ENCODE data around the gene TP53TG3D.
"Not testable (repeated sequence)": the region's sequence is repeated elsewhere in the genome, so short reads cannot be mapped to it uniquely, and the experiment has no call there.

The TP53TG3D gene, protein sequence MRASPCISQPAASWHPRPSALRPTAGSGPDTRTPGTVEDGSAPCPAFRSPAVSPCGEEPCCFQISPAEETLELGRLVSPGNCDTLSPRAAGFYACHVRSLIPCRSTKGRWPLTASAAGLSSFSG

DNA sequence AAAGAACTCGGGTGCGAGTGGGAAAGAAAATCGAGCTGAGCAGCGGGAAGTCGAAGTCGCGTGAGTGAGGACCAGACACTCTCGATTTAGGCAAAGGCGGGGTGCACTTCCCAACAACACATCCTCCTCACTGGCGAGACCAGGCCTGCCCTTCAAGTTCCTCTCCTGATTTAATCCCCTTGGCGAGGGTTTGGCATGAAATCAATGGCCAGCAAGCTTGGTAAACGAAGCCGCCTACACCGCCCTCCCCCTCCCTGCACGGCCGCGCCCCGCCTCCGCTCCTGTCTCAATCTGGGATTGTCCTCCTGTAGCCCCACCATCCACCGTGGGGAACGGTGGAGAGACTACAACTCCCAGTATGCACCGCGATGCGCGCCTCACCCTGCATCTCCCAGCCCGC lies at the start of gene TP53TG3D:
Gene TP53TG3D, plus strand, starts transcription at position 301 of the 400 bp plus-strand sequence. Its CDS starts 68 bp downstream, at position 369.
- DNase-seq (ENCODE audit: low read depth), result not testable (repeated sequence)

DNA sequence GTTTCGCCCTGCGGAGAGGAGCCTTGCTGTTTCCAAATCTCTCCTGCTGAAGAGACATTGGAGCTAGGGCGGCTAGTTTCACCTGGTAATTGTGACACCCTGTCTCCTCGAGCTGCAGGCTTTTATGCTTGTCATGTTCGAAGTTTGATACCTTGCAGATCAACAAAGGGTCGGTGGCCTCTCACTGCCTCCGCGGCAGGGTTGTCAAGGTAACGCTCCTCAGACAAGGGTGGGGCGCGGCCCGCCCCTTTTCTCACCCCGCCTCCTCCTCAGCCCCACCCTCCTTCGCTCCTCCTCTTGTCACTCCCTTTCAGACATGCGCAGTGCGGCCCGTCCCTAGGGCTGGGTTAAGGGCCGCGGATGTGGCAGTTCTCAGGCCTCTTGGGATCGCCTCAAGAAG lies 421 bp downstream of the TP53TG3D start:
- DNase-seq (ENCODE audit: low read depth), result not testable (repeated sequence)

DNA sequence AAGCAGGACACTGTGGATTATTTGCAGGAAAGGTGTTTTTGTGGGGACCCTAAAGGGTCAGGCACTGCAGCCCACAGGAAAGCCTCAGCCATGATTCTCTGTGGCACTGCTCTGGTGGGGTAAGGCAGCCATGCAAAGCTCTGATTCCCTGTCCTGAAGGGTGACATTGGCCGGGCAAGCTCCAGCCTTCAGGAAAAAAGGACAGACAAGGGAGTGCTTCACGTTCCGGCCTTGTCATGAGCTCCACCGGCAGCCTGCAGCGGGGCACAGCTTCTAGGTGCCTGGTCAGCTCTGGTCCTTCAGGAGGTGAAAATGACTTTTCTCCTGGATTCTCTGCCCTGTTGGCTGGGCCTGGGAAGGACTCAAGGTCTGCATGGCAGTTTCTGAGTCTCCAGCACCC lies 8.4 kb downstream of the TP53TG3D start:
- not testable (repeated sequence) for DNase-seq (ENCODE audit: low read depth)

DNA sequence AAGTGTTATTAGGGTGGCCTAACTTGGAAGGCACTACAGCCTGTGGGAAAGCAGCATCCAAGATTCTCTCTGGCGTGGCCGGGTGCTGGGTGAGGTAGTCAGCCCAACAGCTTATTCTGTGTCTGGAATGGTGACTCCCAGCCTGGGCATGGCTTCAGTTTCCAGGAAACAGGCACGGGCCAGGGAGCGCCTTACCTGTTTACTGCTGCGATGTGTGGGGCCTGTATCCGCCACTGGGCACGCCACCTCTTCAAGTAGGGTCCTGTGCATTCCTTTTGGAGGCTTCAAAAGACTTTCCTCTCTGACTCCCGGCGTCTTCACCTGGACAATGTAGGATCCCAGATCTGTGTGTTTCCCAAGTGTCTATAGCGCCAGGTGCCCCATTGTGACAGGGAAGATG lies 10.5 kb downstream of the TP53TG3D start:
- not testable (repeated sequence) for DNase-seq (ENCODE audit: low read depth)

DNA sequence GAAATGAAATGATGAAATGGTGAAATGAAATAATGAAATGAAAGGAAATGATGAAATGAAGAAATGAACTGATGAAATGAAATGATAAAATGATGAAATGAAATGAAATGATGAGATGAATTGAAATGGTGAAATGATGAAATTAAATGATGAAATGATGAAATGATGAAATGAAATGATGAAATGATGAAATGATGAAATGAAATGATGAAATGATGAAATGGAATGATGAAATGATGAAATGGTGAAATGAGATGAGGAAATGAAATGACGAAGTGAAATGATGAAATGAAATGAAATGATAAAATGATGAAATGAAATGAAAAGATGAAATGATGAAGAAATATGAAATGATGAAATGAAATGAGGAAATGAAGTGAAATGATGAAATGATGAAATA lies 28.8 kb downstream of the TP53TG3D start:
- DNase-seq (ENCODE audit: low read depth), result not testable (repeated sequence)

DNA sequence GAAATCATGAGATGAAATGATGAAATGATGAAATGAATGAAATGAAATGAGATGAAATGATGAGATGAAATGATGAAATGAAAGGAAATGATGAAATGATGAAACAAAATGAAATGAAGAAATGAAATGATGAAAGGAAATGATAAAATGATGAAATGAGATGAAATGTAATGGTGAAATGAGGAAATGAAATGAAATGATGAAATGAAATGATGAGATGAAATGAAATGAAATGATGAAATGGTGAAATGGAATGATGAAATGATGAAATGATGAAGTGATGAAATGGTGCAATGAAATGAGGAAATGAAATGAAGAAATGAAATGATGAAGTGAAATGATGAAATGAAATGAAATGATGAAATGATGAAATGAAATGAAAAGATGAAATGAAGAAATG lies 29.9 kb downstream of the TP53TG3D start:
- not testable (repeated sequence) for DNase-seq (ENCODE audit: low read depth)

DNA sequence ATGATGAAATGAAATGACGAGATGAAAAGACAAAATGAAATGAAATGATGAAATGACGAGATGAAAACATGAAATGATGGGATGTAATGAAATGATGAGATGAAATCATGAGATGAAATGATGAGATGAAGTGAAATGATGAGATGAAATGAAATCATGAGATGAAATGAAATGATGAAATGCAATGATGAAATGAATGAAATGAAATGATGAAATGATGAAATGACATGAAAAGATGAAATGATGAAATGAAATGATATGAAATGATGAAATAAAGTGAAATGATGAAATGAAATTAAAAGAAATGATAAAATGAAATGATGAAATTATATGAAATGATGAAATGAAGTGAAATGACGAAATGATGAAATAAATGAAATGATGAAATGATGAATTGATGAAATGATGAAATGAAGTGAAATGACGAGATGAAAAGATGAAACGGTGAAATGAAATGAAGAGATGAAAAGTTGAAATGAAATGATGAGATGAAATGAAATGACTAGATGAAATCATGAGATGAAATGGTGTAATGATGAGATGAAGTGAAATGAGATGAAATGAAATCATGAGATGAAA lies 30.9 kb downstream of the TP53TG3D start:
- not testable (repeated sequence) for DNase-seq (ENCODE audit: low read depth)

DNA sequence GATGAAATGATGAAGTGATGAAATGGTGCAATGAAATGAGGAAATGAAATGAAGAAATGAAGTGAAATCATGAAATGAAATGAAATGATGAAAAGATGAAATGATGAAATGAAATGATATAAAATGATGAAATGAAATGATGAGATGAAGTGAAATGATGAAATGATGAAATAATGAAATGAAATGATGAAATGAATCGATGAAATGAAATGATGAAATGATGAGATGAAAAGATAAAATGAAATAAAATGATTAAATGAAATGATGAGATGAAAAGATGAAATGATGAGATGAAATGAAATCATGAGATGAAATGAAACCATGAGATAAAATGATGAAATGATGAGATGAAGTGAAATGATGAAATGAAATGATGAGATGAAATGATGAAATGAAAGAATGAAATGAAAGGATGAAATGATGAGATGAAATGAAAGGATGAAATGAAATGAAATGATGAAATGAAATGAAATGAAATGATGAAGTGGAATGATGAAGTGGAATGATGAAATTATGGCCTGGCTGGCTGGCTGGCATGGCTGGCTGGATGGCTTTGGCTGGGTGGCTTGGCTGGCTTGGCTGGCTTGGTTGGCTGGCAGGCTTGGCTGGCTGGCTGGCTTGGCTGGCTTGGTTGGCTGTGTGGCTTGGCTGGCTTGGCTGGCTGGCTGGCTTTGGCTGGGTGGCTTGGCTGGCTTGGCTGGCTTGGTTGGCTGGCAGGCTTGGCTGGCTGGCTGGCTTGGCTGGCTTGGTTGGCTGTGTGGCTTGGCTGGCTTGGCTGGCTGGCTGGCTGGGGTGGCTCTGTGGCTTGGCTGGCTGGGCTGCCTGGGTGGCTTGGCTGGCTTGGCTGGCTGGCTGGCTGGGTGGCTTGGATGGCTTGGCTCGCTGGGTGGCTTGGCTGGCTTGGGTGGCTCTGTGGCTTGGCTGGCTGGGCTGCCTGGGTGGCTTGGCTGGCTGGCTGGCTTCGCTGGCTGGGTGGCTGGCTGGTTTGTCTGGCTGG lies 32.0 kb downstream of the TP53TG3D start:
- DNase-seq (ENCODE audit: low read depth), result not testable (repeated sequence)

DNA sequence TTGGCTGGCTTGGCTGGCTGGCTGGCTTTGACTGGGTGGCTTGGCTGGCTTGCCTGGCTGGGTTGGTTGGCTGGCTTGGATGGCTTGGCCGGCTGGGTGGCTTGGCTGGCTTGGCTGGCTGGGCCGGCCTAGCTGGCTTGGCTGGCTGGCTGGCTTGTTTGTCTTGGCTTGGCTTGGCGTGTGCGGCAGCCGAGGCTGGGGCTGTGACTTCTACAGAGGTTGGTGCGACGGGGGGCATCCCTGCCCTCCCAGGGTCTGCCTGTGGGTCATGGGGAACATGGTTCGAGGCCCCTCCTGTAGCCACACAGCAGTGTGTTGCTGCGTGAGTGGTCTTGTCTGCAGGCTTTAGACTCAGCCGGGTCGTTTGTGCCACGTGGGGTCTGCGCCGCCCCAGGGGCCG lies 33.1 kb downstream of the TP53TG3D start:
- DNase-seq (ENCODE audit: low read depth), result not testable (repeated sequence)

DNA sequence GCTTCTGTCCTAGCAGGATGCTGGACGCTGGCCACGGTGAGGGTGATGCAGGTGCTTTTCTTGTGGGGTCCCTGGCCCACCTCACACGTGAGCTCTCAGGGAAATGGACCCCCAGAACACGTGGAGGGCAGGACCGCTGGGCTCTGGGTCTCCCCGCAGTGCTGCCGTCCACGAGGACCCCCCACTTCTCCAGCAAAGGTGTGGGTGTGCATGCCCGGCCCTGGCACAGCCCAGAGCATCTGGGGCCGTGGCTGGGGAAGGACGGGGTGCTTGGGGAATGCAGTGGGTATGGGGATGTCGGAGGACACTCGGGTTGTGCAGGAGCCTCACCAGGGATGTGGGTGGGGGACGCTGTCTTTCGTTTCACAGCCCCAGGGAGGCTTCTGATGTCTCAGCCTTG lies 34.7 kb downstream of the TP53TG3D start:
- not testable (repeated sequence) for DNase-seq (ENCODE audit: low read depth)

DNA sequence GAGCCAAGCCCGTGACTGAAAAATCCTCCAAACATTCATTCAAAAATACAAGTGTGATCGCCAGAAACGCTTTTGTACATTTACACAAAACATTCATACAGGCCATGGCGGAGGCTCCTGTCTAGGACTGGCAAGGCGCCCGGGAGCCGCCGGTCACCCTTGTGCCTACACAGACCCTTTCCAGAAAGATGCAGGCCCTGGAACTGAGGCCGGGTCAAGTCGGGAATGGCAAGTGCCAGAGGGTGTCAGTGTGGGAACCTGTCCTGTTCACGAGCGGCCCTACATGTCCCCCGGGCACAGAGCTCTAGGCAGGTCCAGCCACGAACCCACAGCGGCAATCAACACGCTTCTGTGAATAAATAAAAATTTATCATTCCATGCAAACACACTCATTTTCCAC lies 36.1 kb downstream of the TP53TG3D start:
- DNase-seq (ENCODE audit: low read depth), result not testable (repeated sequence)

DNA sequence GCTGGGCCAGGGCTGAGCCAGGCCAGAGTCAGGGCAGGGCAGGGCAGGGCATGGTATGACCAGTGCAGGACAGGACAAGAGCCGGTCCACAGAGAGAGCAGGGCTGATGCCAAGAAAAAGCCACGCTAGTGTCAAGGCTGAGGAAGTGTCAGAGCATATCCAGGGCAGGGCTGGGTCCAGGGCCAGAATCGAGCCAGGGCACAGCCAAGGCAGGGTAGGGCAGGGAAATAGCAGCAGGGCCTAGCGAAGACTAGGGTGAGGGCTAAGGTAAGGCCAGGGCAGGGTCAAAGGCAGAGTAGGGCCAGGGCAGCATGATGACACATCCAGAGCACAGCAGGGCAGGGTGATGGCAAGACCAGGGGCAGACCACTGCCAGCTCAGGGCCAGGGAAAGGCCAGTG lies 49.7 kb downstream of the TP53TG3D start:
- not testable (repeated sequence) for DNase-seq (ENCODE audit: low read depth)
